HFFc6 (cell line): ENCODE measurements around the gene AUTS2. TPM values are rescaled to one million over a fixed set of nuclear protein-coding genes. Genes with fewer than 3 reads are reported as not detected.

Source experiments
- DNase-seq: peaks from one replicate; pipeline ENCODE4 v3.0.0-alpha.2; 2018
- H3K27ac Mint-ChIP-seq: 2 replicates; pipeline ENCODE4 v1.8.0; 2020; ENCODE audit warnings: mild to moderate bottlenecking, mixed read lengths
- H3K27me3 Mint-ChIP-seq: 2 replicates; pipeline ENCODE4 v1.8.0; 2021; ENCODE audit warnings: mild to moderate bottlenecking, moderate library complexity, mixed read lengths; ENCODE audit not compliant: insufficient read depth
- H3K36me3 Mint-ChIP-seq: 2 replicates; pipeline ENCODE4 v1.8.0; 2021; ENCODE audit warnings: low read depth, mixed read lengths
- H3K4me1 Mint-ChIP-seq: 2 replicates; pipeline ENCODE4 v1.8.0; 2020; ENCODE audit warnings: low read depth, mixed read lengths
- H3K4me3 Mint-ChIP-seq: 2 replicates; pipeline ENCODE4 v1.8.0; 2020; ENCODE audit warnings: mild to moderate bottlenecking, moderate library complexity, mixed read lengths
- H3K9me3 Mint-ChIP-seq: 2 replicates; pipeline ENCODE4 v1.8.0; 2020; ENCODE audit warnings: mild to moderate bottlenecking, mixed read lengths
- total RNA-seq, 6 experiments: library from RNA; stranded (reverse); fragmentation: NEBNext Ultra II Directional; extraction: Animal tissue kit (Norgen Biotek cat#: 25700); gene quantifications; 2 replicates in 1 of 6; 3 replicates in 5 of 6; pipeline ENCODE4 v1.2.3, GENCODE V29; 2021
- TF ChIP-seq, protein P1 (sequence below): fragments of 200-600 bp; sonication (generic); IDR thresholded peaks from 2 replicates; pipeline ENCODE4 v1.5.0; 2021; ENCODE audit warnings: antibody characterized with exemption, mild to moderate bottlenecking

The AUTS2 gene
- total RNA-seq, 6 experiments from 2014 or later, result 0.02 to 0.19 (median 0.16) TPM; not detected in 2

DNA sequence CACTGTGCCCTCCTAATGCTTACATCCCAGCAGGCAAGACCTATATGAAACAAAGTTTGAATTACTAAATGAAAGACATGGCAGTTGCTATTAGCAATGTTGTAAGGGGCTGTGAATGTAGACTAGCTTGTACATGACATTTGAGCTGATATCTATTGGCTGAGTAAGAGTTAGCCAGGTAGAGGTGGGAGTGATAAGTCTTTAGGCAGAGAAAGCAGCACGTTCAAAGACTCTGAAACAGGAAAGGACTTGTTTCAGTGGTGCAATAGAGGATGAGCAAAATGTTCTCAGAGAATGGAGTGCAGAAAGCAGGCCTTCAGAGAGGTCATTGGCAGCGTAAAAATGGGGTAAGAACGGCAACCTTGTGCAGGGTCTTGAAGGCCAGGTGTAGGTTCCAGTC is 687.6 kb downstream of the AUTS2 start:
- DNase-seq, result no peak
- peaks cover 29% of the 10 kb centered on the region for H3K9me3 Mint-ChIP-seq
- no peaks in the 10 kb centered on the region for H3K36me3 Mint-ChIP-seq
- H3K27me3 Mint-ChIP-seq, result peaks cover 2% of the 10 kb centered on the region; the same call in 1 of the 2 replicates
- TF ChIP-seq, protein P1, sequence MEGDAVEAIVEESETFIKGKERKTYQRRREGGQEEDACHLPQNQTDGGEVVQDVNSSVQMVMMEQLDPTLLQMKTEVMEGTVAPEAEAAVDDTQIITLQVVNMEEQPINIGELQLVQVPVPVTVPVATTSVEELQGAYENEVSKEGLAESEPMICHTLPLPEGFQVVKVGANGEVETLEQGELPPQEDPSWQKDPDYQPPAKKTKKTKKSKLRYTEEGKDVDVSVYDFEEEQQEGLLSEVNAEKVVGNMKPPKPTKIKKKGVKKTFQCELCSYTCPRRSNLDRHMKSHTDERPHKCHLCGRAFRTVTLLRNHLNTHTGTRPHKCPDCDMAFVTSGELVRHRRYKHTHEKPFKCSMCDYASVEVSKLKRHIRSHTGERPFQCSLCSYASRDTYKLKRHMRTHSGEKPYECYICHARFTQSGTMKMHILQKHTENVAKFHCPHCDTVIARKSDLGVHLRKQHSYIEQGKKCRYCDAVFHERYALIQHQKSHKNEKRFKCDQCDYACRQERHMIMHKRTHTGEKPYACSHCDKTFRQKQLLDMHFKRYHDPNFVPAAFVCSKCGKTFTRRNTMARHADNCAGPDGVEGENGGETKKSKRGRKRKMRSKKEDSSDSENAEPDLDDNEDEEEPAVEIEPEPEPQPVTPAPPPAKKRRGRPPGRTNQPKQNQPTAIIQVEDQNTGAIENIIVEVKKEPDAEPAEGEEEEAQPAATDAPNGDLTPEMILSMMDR, result no peak
- H3K4me3 Mint-ChIP-seq, result no peak overlapping the region
- H3K4me1 Mint-ChIP-seq, result no peaks in the 10 kb centered on the region
- H3K27ac Mint-ChIP-seq, result no peak overlapping the region

DNA sequence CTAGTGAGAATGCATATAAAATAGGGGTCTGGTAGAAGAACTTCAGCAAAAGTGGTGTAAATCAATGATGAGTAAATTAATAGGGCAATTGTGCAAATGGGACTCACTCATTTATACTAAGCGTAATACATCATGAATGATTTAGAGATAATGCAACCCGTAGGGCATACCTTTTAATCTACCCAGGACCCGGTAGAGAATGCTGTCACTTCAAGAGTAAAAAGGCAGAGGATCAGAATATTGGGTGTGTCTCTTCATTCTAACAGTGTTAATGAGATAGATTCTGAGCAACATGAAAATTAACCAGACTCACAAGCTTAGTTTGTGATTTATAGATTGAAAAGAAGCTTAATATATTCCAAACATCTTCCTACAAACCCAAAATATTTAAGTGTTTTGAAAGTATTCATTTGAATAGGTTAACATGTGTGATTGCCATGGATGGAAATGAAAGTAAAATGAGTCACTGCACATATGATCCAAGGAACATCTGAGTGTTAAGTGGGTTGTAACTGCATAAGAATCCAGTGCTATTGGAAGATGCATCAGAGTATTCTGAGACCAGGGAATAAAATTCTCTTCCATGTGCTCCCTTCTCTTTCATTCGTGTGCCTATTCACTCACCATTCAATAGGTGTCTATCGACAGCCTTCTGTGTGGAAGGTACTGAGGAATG is 690.6 kb downstream of the AUTS2 start:
- H3K27ac Mint-ChIP-seq, result no peak overlapping the region
- TF ChIP-seq, protein P1, result no peak
- H3K4me3 Mint-ChIP-seq, result no peak overlapping the region
- H3K4me1 Mint-ChIP-seq, result no peaks in the 10 kb centered on the region
- H3K27me3 Mint-ChIP-seq, result no peaks in the 10 kb centered on the region; the same call in 1 of the 2 replicates
- no peaks in the 10 kb centered on the region for H3K36me3 Mint-ChIP-seq
- peaks cover 30% of the 10 kb centered on the region for H3K9me3 Mint-ChIP-seq
- no peak for DNase-seq

DNA sequence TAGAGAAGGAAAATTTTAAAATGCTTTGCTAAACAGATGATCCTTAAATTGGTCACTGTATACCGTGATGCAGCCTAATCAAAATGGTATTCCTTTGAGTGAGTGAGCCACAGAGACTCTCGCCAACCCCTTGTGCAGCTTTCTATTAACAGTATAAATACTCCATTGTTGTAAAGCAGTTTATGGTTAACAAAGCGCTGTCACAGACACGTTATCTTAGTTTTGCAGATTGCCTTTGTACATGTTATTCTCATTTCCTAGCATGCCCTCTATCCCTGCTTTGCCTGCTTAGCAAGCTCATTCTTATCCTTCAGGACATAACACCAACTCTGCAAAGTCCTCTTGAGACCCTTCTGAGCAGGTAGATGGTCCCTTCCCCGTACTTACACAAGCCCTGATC is 694.4 kb downstream of the AUTS2 start:
- H3K36me3 Mint-ChIP-seq, result no peaks in the 10 kb centered on the region
- H3K4me3 Mint-ChIP-seq, result no peak overlapping the region
- peaks cover 29% of the 10 kb centered on the region for H3K9me3 Mint-ChIP-seq
- DNase-seq, result no peak
- no peaks in the 10 kb centered on the region for H3K4me1 Mint-ChIP-seq
- H3K27ac Mint-ChIP-seq, result no peak overlapping the region
- TF ChIP-seq, protein P1, result no peak
- H3K27me3 Mint-ChIP-seq, result peaks cover 1% of the 10 kb centered on the region

DNA sequence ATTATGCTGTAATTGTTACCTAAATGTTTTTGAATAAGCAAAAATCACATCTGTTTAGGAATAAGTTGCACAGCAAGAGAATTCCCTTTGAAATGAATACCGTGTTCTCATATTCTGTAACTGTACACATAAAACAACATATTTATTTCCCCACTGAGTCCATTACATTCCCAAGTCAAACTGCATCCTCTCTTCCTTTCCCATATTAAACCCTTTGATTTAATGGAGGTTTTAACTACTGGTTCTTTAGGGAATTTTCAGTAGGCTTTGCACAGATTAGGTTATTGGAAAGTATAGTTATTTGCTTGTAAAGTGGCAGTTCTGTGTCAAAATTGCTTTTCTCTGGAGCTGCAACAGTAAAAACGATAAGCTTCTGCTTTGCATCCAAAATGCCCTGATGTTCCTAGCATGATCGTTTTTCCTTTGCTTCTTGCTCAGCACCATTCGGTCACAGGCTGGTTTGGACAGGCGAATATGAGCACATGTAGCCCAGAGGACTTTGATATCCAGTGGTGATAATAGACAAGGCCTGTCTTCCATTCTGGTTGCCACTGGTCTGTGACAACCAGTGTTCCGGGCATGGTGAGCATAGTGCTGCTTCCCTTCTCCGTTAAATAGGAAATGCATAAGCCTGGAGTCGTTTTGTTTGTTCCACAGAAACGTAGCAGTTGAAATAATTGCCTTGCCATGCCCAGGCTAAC is 696.1 kb downstream of the AUTS2 start:
- no peaks in the 10 kb centered on the region for H3K4me1 Mint-ChIP-seq
- DNase-seq, result no peak
- H3K4me3 Mint-ChIP-seq, result no peak overlapping the region
- peaks cover 39% of the 10 kb centered on the region for H3K9me3 Mint-ChIP-seq
- no peak overlapping the region for H3K27ac Mint-ChIP-seq
- H3K27me3 Mint-ChIP-seq, result peaks cover 4% of the 10 kb centered on the region
- H3K36me3 Mint-ChIP-seq, result no peaks in the 10 kb centered on the region
- TF ChIP-seq, protein P1, result no peak

DNA sequence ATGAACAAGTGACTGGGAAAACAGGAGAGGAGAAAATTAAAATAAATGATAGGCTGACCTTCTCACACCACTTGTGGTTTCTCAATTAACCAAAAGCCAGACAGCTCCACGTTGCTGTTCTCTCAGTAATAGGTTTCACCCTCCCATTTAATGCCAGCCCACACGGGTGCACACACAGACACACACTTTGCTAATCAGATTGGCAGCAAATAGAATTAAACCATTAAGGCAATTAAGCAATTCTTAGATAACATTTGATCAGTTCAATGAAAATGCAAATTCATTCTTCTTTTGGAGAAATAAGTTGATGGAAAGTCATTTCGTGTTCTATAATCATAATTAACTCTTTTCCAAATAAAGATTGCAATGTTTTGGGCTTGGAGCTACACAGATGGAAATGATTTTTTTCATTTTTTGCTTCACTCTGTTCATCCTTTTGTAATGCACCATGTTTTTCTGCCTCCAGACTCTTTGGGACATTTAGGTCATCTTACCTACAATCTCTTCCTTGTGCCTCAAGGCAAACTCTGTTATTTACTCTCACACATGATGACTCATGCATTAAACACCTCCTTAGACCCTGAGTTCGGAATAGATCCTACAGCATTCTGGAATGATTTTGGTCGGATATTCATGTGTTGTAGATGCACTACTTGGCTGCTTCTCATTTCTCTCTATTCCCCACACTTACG is 700.7 kb downstream of the AUTS2 start:
- TF ChIP-seq, protein P1, result no peak
- no peak overlapping the region for H3K27ac Mint-ChIP-seq

More for the DNA sequence above, 700.7 kb downstream of the AUTS2 start:
- no peak for DNase-seq
- H3K36me3 Mint-ChIP-seq, result no peaks in the 10 kb centered on the region
- peaks cover 45% of the 10 kb centered on the region for H3K9me3 Mint-ChIP-seq
- H3K4me3 Mint-ChIP-seq, result no peak overlapping the region
- peaks cover 4% of the 10 kb centered on the region; the same call in 1 of the 2 replicates for H3K27me3 Mint-ChIP-seq
- no peaks in the 10 kb centered on the region for H3K4me1 Mint-ChIP-seq
